ENCODE measurements around the gene INO80D.
"Not testable (repeated sequence)": the region's sequence is repeated elsewhere in the genome, so short reads cannot be mapped to it uniquely, and the experiment has no call there.

INO80D gene

GRCh38 chr2:205988681-205989080, 97.3 kb downstream of the INO80D start:
- not testable (repeated sequence) for DNase-seq; H3K27ac ChIP-seq (ENCODE audit: low read depth, low read length); H2AK5ac ChIP-seq (ENCODE audit: low read length); H3K36me3 ChIP-seq (ENCODE audit: control insufficient read depth, insufficient read depth, low read length); H2BK120ac ChIP-seq (ENCODE audit: low read depth, low read length); H3K9ac ChIP-seq (ENCODE audit: low read length); H3K4ac ChIP-seq (ENCODE audit: low read depth, low read length); H3K79me1 ChIP-seq (ENCODE audit: low read length); H3K4me1 ChIP-seq (ENCODE audit: control insufficient read depth, low read depth, low read length); H4K5ac ChIP-seq (ENCODE audit: low read length); H4K8ac ChIP-seq (ENCODE audit: low read depth, low read length); H3K56ac ChIP-seq (ENCODE audit: low read length); H2BK15ac ChIP-seq (replicated peaks; ENCODE audit: low read depth); H3K79me2 ChIP-seq (ENCODE audit: control insufficient read depth, insufficient read depth, low read length); H3K18ac ChIP-seq (ENCODE audit: low read length); H3K4me2 ChIP-seq (ENCODE audit: low read length); H3K23ac ChIP-seq (ENCODE audit: low read length); H3K4me3 ChIP-seq (ENCODE audit: low read length); H2BK5ac ChIP-seq (ENCODE audit: low read length); H3K27me3 ChIP-seq (ENCODE audit: insufficient read depth, low read length, poor library complexity)
- WGBS (ENCODE audit: extremely low coverage, insufficient coverage, low lambda C conversion rate), result no CpG with 5 or more reads among the region's 1 CpG

GRCh38 chr2:205988274-205988673, 97.7 kb downstream of the INO80D start:
- no peak overlapping the region for H3K23ac ChIP-seq (ENCODE audit: low read length)
- H3K36me3 ChIP-seq (ENCODE audit: control insufficient read depth, insufficient read depth, low read length), result no peaks in the 10 kb centered on the region
- H3K9ac ChIP-seq (ENCODE audit: low read length), result no peak overlapping the region
- H3K4ac ChIP-seq (ENCODE audit: low read depth, low read length), result no peak overlapping the region
- DNase-seq, result peak; percentile 25
- no peak overlapping the region for H3K4me3 ChIP-seq (ENCODE audit: low read length)
- H4K8ac ChIP-seq (ENCODE audit: low read depth, low read length), result no peak overlapping the region
- no peaks in the 10 kb centered on the region for H3K79me2 ChIP-seq (ENCODE audit: control insufficient read depth, insufficient read depth, low read length)
- no peaks in the 10 kb centered on the region for H3K4me1 ChIP-seq (ENCODE audit: control insufficient read depth, low read depth, low read length)
- H3K27ac ChIP-seq (ENCODE audit: low read depth, low read length), result no peak overlapping the region
- H2BK120ac ChIP-seq (ENCODE audit: low read depth, low read length), result no peak overlapping the region
- no peak overlapping the region for H3K56ac ChIP-seq (ENCODE audit: low read length)
- H4K5ac ChIP-seq (ENCODE audit: low read length), result no peak overlapping the region
- no peaks in the 10 kb centered on the region for H3K79me1 ChIP-seq (ENCODE audit: low read length)
- no peak overlapping the region for H2BK5ac ChIP-seq (ENCODE audit: low read length)
- H3K18ac ChIP-seq (ENCODE audit: low read length), result no peak overlapping the region
- H3K4me2 ChIP-seq (ENCODE audit: low read length), result no peak overlapping the region
- no peak overlapping the region for H2BK15ac ChIP-seq (replicated peaks; ENCODE audit: low read depth)
- no peaks in the 10 kb centered on the region for H3K27me3 ChIP-seq (ENCODE audit: insufficient read depth, low read length, poor library complexity)
- no peak overlapping the region for H2AK5ac ChIP-seq (ENCODE audit: low read length)
- no CpG with 5 or more reads among the region's 6 CpGs for WGBS (ENCODE audit: extremely low coverage, insufficient coverage, low lambda C conversion rate)

DNA sequence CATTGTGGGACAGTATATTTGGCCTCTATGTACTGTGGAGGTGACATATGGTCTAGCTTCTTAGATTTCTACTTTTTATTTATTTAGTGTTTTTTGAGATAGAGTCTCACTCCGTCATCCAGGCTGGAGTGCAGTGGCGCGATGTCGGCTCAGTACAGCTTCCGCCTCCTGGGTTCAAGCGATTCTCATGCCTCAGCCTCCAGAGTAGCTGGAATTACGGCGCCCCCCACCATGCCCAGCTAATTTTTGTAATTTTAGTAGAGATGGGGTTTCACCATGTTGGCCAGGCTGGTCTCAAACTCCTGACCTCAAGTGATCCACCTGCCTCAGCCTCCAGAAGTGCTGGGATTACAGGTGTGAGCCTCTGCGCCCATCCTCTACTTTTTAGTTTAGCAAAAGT, 99.6 kb downstream of the INO80D start:
- not testable (repeated sequence) for H3K4me1 ChIP-seq (ENCODE audit: control insufficient read depth, low read depth, low read length); H2AK5ac ChIP-seq (ENCODE audit: low read length); DNase-seq; H3K23ac ChIP-seq (ENCODE audit: low read length); H3K56ac ChIP-seq (ENCODE audit: low read length); H3K4ac ChIP-seq (ENCODE audit: low read depth, low read length); H2BK5ac ChIP-seq (ENCODE audit: low read length); H3K4me2 ChIP-seq (ENCODE audit: low read length); H3K18ac ChIP-seq (ENCODE audit: low read length); H3K27ac ChIP-seq (ENCODE audit: low read depth, low read length); H3K9ac ChIP-seq (ENCODE audit: low read length); H4K8ac ChIP-seq (ENCODE audit: low read depth, low read length); H2BK15ac ChIP-seq (replicated peaks; ENCODE audit: low read depth); H2BK120ac ChIP-seq (ENCODE audit: low read depth, low read length); H4K5ac ChIP-seq (ENCODE audit: low read length); H3K36me3 ChIP-seq (ENCODE audit: control insufficient read depth, insufficient read depth, low read length); H3K79me1 ChIP-seq (ENCODE audit: low read length); H3K4me3 ChIP-seq (ENCODE audit: low read length); H3K79me2 ChIP-seq (ENCODE audit: control insufficient read depth, insufficient read depth, low read length); H3K27me3 ChIP-seq (ENCODE audit: insufficient read depth, low read length, poor library complexity)
- WGBS (ENCODE audit: extremely low coverage, insufficient coverage, low lambda C conversion rate), result no CpG with 5 or more reads among the region's 9 CpGs

DNA sequence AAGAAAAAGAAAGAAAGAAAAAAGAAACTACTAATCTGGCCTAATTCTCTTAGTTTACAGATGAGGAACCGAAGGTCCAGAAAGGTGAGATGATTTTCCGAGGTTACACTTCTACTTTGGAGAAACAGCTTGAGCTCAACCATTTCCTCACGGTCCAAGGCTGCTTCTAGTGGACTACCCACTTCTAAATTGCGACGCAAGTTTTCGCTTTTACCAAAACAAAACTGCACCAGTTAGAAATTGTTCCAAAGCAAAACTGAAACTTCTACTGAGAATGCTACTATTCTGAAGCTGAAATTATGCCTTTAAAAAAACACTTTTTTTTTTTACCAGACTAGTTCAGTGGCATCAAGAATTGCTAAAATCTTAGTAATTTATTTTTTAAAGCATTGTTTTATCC, 101.6 kb downstream of the INO80D start:
- no peak overlapping the region for H4K5ac ChIP-seq (ENCODE audit: low read length)
- DNase-seq, result no peak
- H3K79me2 ChIP-seq (ENCODE audit: control insufficient read depth, insufficient read depth, low read length), result no peaks in the 10 kb centered on the region
- H3K27me3 ChIP-seq (ENCODE audit: insufficient read depth, low read length, poor library complexity), result no peaks in the 10 kb centered on the region
- H3K4me2 ChIP-seq (ENCODE audit: low read length), result no peak overlapping the region
- H3K4ac ChIP-seq (ENCODE audit: low read depth, low read length), result no peak overlapping the region
- H2BK120ac ChIP-seq (ENCODE audit: low read depth, low read length), result no peak overlapping the region
- H2BK5ac ChIP-seq (ENCODE audit: low read length), result no peak overlapping the region
- no peak overlapping the region for H3K18ac ChIP-seq (ENCODE audit: low read length)
- H2BK15ac ChIP-seq (replicated peaks; ENCODE audit: low read depth), result no peak overlapping the region
- no peaks in the 10 kb centered on the region for H3K36me3 ChIP-seq (ENCODE audit: control insufficient read depth, insufficient read depth, low read length)
- no peak overlapping the region for H3K56ac ChIP-seq (ENCODE audit: low read length)
- H3K79me1 ChIP-seq (ENCODE audit: low read length), result no peaks in the 10 kb centered on the region
- no peak overlapping the region for H3K27ac ChIP-seq (ENCODE audit: low read depth, low read length)
- H3K4me3 ChIP-seq (ENCODE audit: low read length), result no peak overlapping the region
- no peaks in the 10 kb centered on the region for H3K4me1 ChIP-seq (ENCODE audit: control insufficient read depth, low read depth, low read length)
- H3K23ac ChIP-seq (ENCODE audit: low read length), result no peak overlapping the region
- no peak overlapping the region for H2AK5ac ChIP-seq (ENCODE audit: low read length)
- WGBS (ENCODE audit: extremely low coverage, insufficient coverage, low lambda C conversion rate), result no CpG with 5 or more reads among the region's 6 CpGs
- H4K8ac ChIP-seq (ENCODE audit: low read depth, low read length), result no peak overlapping the region
- H3K9ac ChIP-seq (ENCODE audit: low read length), result no peak overlapping the region

GRCh38 chr2:205982776-205983327, 103.1 kb downstream of the INO80D start:
- no peaks in the 10 kb centered on the region for H3K27me3 ChIP-seq (ENCODE audit: insufficient read depth, low read length, poor library complexity)

GRCh38 chr2:205978728-205979127, 107.2 kb downstream of the INO80D start:
- not testable (repeated sequence) for H3K23ac ChIP-seq (ENCODE audit: low read length); H2BK15ac ChIP-seq (replicated peaks; ENCODE audit: low read depth); H3K4ac ChIP-seq (ENCODE audit: low read depth, low read length); H3K4me1 ChIP-seq (ENCODE audit: control insufficient read depth, low read depth, low read length); H2BK120ac ChIP-seq (ENCODE audit: low read depth, low read length); H3K27me3 ChIP-seq (ENCODE audit: insufficient read depth, low read length, poor library complexity); H3K79me2 ChIP-seq (ENCODE audit: control insufficient read depth, insufficient read depth, low read length); H3K4me3 ChIP-seq (ENCODE audit: low read length); DNase-seq; H3K27ac ChIP-seq (ENCODE audit: low read depth, low read length); H3K4me2 ChIP-seq (ENCODE audit: low read length); H4K8ac ChIP-seq (ENCODE audit: low read depth, low read length); H3K18ac ChIP-seq (ENCODE audit: low read length); H4K5ac ChIP-seq (ENCODE audit: low read length); H3K36me3 ChIP-seq (ENCODE audit: control insufficient read depth, insufficient read depth, low read length); H3K9ac ChIP-seq (ENCODE audit: low read length); H3K79me1 ChIP-seq (ENCODE audit: low read length); H2AK5ac ChIP-seq (ENCODE audit: low read length); H3K56ac ChIP-seq (ENCODE audit: low read length); H2BK5ac ChIP-seq (ENCODE audit: low read length)
- WGBS (ENCODE audit: extremely low coverage, insufficient coverage, low lambda C conversion rate), result no CpG with 5 or more reads among the region's 2 CpGs

More at GRCh38 chr2:205982776-205983327, 103.1 kb downstream of the INO80D start:
- H3K18ac ChIP-seq (ENCODE audit: low read length), result no peak overlapping the region
- no peak overlapping the region for H4K8ac ChIP-seq (ENCODE audit: low read depth, low read length)
- no CpG with 5 or more reads among the region's 5 CpGs for WGBS (ENCODE audit: extremely low coverage, insufficient coverage, low lambda C conversion rate)
- no peak overlapping the region for H3K56ac ChIP-seq (ENCODE audit: low read length)
- no peak overlapping the region for H3K4me2 ChIP-seq (ENCODE audit: low read length)
- no peaks in the 10 kb centered on the region for H3K79me1 ChIP-seq (ENCODE audit: low read length)
- no peak overlapping the region for H3K4me3 ChIP-seq (ENCODE audit: low read length)
- H2BK15ac ChIP-seq (replicated peaks; ENCODE audit: low read depth), result no peak overlapping the region
- no peaks in the 10 kb centered on the region for H3K36me3 ChIP-seq (ENCODE audit: control insufficient read depth, insufficient read depth, low read length)
- no peak overlapping the region for H3K4ac ChIP-seq (ENCODE audit: low read depth, low read length)
- DNase-seq, result peak; percentile 4
- H3K9ac ChIP-seq (ENCODE audit: low read length), result no peak overlapping the region
- no peak overlapping the region for H2BK120ac ChIP-seq (ENCODE audit: low read depth, low read length)
- no peak overlapping the region for H2AK5ac ChIP-seq (ENCODE audit: low read length)
- H3K4me1 ChIP-seq (ENCODE audit: control insufficient read depth, low read depth, low read length), result no peaks in the 10 kb centered on the region
- H3K23ac ChIP-seq (ENCODE audit: low read length), result no peak overlapping the region
- H3K79me2 ChIP-seq (ENCODE audit: control insufficient read depth, insufficient read depth, low read length), result no peaks in the 10 kb centered on the region
- no peak overlapping the region for H4K5ac ChIP-seq (ENCODE audit: low read length)
- H3K27ac ChIP-seq (ENCODE audit: low read depth, low read length), result no peak overlapping the region
- no peak overlapping the region for H2BK5ac ChIP-seq (ENCODE audit: low read length)
